Endodermal cell (in vitro differentiated cells): Measurements from ENCODE around the gene PHKB. TPM values are rescaled to one million over a fixed set of nuclear protein-coding genes. Genes with fewer than 3 reads are reported as not detected.

Source experiments
- DNase-seq: peaks from one replicate; pipeline ENCODE4 v3.0.0-alpha.2; 2017
- H3K27ac ChIP-seq: 2 replicates; pipeline ENCODE4 v1.5.1; 2013; ENCODE audit warnings: mild to moderate bottlenecking, low read depth, low read length, moderate library complexity
- H3K27me3 ChIP-seq: 2 replicates; pipeline ENCODE4 v1.6.1; 2013; ENCODE audit warnings: mild to moderate bottlenecking, low read length, moderate library complexity; ENCODE audit not compliant: insufficient read depth, control insufficient read depth, poor library complexity, severe bottlenecking
- H3K36me3 ChIP-seq: 2 replicates; pipeline ENCODE4 v1.7.0; 2013; ENCODE audit warnings: mild to moderate bottlenecking, low read length, moderate library complexity; ENCODE audit not compliant: control insufficient read depth, insufficient read depth
- H3K4me1 ChIP-seq: one replicate; pipeline ENCODE4 v1.7.0; 2013; ENCODE audit warnings: low read length; ENCODE audit not compliant: control insufficient read depth, insufficient read depth
- H3K4me3 ChIP-seq: 2 replicates; pipeline ENCODE4 v1.5.1; 2013; ENCODE audit warnings: mild to moderate bottlenecking, low read length, moderate library complexity
- H3K9ac ChIP-seq: 2 replicates; pipeline ENCODE4 v1.6.1; 2013; ENCODE audit warnings: mild to moderate bottlenecking, low read length, moderate library complexity; ENCODE audit not compliant: poor library complexity, severe bottlenecking; ENCODE audit errors: extremely low read depth
- H3K9me3 ChIP-seq: 2 replicates; pipeline ENCODE4 v1.6.1; 2013; ENCODE audit warnings: mild to moderate bottlenecking, low read length, moderate library complexity; ENCODE audit not compliant: control insufficient read depth
- H3K27ac Mint-ChIP-seq: 2 replicates; pipeline ENCODE4 v1.8.0; 2020; ENCODE audit warnings: mixed read lengths
- H3K27me3 Mint-ChIP-seq: 2 replicates; pipeline ENCODE4 v1.8.0; 2021; ENCODE audit warnings: mild to moderate bottlenecking, mixed read lengths; ENCODE audit not compliant: insufficient read depth
- H3K36me3 Mint-ChIP-seq: 2 replicates; pipeline ENCODE4 v1.8.0; 2020; ENCODE audit warnings: low read depth, mixed read lengths
- H3K4me1 Mint-ChIP-seq: 2 replicates; pipeline ENCODE4 v1.8.0; 2020; ENCODE audit warnings: mixed read lengths
- H3K4me3 Mint-ChIP-seq: 2 replicates; pipeline ENCODE4 v1.8.0; 2020; ENCODE audit warnings: mild to moderate bottlenecking, moderate library complexity, mixed read lengths
- H3K9me3 Mint-ChIP-seq: 2 replicates; pipeline ENCODE4 v1.8.0; 2020; ENCODE audit warnings: mild to moderate bottlenecking, mixed read lengths
- WGBS, 2 experiments: methylation state at CpG; one replicate each; pipeline versions ENCODE4 v1.1.5 to v1.1.7; 2013; ENCODE audit warnings: missing lambda C conversion rate in 2 of 2, mixed read lengths in 1 of 2; ENCODE audit not compliant: insufficient coverage in 1 of 2, insufficient read length in 1 of 2; 5-methylcytosine and 5-hydroxymethylcytosine counted together
- total RNA-seq, 2 donors: library from RNA; stranded (reverse); fragmentation: NEBNext Ultra II Directional in 1 of 2; extraction: Animal tissue kit (Norgen Biotek cat#: 25700) in 1 of 2; gene quantifications; 2 replicates in 1 of 2; 3 replicates in 1 of 2; pipeline ENCODE4 v1.2.1, GENCODE V29; 2021
- TF ChIP-seq, protein P1 (sequence below): fragments of 200-600 bp; sonication (generic); conservative IDR thresholded peaks from 2 replicates; pipeline ENCODE4 v1.5.0; 2021; ENCODE audit warnings: antibody characterized with exemption, mild to moderate bottlenecking

PHKB gene
- total RNA-seq, 2 donors from 2014 or later = 51.0 to 71.8 TPM

DNA sequence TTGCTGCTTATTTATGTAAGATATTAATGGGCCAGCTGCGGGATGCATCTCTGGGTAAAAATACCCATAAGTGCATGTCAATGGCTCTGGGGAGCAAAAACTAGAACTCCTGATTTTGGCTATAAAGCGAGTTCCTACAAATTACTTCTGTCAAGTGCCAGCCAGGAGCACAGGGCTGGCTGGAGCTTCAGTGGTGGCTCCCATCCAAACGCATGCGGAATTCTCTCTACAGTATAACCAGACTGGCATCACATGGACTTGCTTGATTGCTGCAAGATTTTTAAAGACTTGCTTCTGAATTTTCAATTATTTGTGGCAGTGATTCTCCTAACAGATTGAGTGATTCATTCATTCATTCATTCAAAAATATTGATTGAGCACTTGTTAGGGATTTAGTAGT lies 260.9 kb downstream of the PHKB start:
- H3K36me3 ChIP-seq = no peaks in the 10 kb centered on the region
- H3K4me3 Mint-ChIP-seq = no peak overlapping the region
- H3K4me3 ChIP-seq = no peak overlapping the region
- H3K36me3 Mint-ChIP-seq = no peaks in the 10 kb centered on the region
- H3K27me3 Mint-ChIP-seq = no peaks in the 10 kb centered on the region
- H3K9ac ChIP-seq = no peak overlapping the region
- H3K4me1 ChIP-seq = no peaks in the 10 kb centered on the region
- no peak overlapping the region for H3K27ac ChIP-seq
- 93 to 100% methylated on average over 2 to 4 of the region's 4 CpGs for WGBS, 2 experiments
- no peak for DNase-seq
- H3K27ac Mint-ChIP-seq = no peak overlapping the region
- no peaks in the 10 kb centered on the region for H3K9me3 ChIP-seq
- TF ChIP-seq, protein P1, sequence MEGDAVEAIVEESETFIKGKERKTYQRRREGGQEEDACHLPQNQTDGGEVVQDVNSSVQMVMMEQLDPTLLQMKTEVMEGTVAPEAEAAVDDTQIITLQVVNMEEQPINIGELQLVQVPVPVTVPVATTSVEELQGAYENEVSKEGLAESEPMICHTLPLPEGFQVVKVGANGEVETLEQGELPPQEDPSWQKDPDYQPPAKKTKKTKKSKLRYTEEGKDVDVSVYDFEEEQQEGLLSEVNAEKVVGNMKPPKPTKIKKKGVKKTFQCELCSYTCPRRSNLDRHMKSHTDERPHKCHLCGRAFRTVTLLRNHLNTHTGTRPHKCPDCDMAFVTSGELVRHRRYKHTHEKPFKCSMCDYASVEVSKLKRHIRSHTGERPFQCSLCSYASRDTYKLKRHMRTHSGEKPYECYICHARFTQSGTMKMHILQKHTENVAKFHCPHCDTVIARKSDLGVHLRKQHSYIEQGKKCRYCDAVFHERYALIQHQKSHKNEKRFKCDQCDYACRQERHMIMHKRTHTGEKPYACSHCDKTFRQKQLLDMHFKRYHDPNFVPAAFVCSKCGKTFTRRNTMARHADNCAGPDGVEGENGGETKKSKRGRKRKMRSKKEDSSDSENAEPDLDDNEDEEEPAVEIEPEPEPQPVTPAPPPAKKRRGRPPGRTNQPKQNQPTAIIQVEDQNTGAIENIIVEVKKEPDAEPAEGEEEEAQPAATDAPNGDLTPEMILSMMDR = no peak
- H3K9me3 Mint-ChIP-seq = no peaks in the 10 kb centered on the region
- no peaks in the 10 kb centered on the region for H3K4me1 Mint-ChIP-seq
- H3K27me3 ChIP-seq = no peaks in the 10 kb centered on the region

DNA sequence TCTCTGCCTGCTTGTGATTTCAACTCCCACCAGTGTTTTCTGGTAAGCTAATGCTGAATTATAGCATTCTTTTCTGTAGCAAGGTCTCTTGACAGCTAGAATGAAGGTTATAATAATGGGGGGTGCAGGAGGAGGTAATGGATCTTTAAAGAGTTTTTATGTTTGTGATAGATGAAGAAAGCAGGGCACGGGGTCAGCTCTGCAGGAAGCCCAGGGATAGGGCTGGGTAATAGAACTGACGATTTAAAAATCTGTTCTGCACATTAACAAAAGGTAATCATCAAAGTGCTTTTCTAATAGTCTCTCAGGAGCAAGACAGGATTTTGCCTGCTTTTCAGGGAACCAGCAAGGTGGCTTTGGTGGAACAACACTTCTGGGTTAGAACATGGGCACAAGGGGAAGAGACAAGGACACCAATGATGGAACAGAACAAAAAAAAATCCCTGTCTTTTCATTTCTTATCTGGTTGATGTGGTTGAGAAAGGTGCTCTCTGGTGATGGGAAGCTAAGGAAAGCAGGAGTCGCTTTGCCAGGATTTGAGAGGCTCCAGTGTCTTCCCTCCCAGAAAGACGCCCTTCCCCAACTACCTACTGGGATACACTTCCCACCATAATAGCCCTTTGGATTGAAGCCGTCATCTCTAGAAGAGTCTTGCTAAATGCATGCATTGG lies 263.1 kb downstream of the PHKB start:
- Histone ChIP-seq H3K9me3 (no peaks in the 10 kb centered on the region), H3K4me3 (no peak overlapping the region), H3K27me3 (no peaks in the 10 kb centered on the region), H3K36me3 (no peaks in the 10 kb centered on the region), H3K27ac (no peak overlapping the region), H3K9ac (no peak overlapping the region), H3K4me1 (no peaks in the 10 kb centered on the region)
- DNase-seq = no peak
- H3K4me3 Mint-ChIP-seq = no peak overlapping the region
- TF ChIP-seq, protein P1 = no peak
- 92 to 94% methylated on average over 3 to 5 of the region's 5 CpGs for WGBS, 2 experiments
- H3K27ac Mint-ChIP-seq = no peak overlapping the region
- H3K9me3 Mint-ChIP-seq = no peaks in the 10 kb centered on the region
- no peaks in the 10 kb centered on the region for H3K27me3 Mint-ChIP-seq
- no peaks in the 10 kb centered on the region for H3K36me3 Mint-ChIP-seq
- H3K4me1 Mint-ChIP-seq = no peaks in the 10 kb centered on the region

DNA sequence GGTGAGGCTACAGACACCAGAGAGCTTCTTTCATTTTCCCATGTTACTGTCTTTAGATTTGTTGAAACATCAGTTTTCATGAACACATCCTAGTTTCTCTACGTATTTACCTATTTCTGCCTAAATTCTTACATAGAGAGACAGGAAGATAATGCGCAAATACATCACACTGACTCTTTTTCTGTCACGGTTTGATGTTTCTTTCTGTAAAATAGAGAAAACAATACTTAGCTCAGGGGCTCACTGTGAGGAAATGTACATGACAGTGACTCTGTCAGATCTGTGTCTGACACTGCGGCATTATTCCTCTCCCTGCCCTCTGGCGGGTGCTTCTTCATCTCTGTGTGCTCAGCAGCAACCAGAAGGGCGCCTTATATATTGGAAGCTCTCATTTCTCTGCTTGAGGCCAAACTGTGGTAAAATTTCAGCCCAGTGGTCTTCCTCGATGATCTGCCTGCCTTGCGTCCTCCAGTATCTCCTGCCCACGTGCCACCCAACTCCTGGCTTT lies 264.1 kb downstream of the PHKB start:
- Mint-ChIP-seq H3K27ac (no peak overlapping the region), H3K36me3 (no peaks in the 10 kb centered on the region), H3K9me3 (no peaks in the 10 kb centered on the region), H3K4me1 (no peaks in the 10 kb centered on the region), H3K27me3 (no peaks in the 10 kb centered on the region), H3K4me3 (no peak overlapping the region)
- Histone ChIP-seq H3K9me3 (no peaks in the 10 kb centered on the region), H3K9ac (no peak overlapping the region), H3K27me3 (no peaks in the 10 kb centered on the region), H3K4me1 (no peaks in the 10 kb centered on the region), H3K36me3 (no peaks in the 10 kb centered on the region), H3K4me3 (no peak overlapping the region), H3K27ac (no peak overlapping the region)
- DNase-seq = no peak
- 94 to 96% methylated on average over 8 to 9 of the region's 9 CpGs for WGBS, 2 experiments
- TF ChIP-seq, protein P1 = no peak
